DOHH2 (cell line): ENCODE data around the gene RUNX1.

ENCODE experiments used
- H3F3A ChIP-seq: fragments of 200-600 bp; sonication (generic), shearing (Covaris generic); 2 replicates; pipeline ENCODE4 v1.6.0; 2016; ENCODE audit warnings: antibody characterized with exemption, mild to moderate bottlenecking; ENCODE audit not compliant: control insufficient read depth, insufficient read depth
- H3K27ac ChIP-seq: fragments of 200-600 bp; sonication (generic); 2 replicates; pipeline ENCODE4 v1.5.1; 2014; ENCODE audit warnings: low read depth, mild to moderate bottlenecking, low read length, moderate library complexity
- H3K27me3 ChIP-seq: fragments of 200-600 bp; sonication (generic); 2 replicates; pipeline ENCODE4 v1.6.1; 2014; ENCODE audit warnings: mild to moderate bottlenecking, low read length, mixed read lengths; ENCODE audit not compliant: control insufficient read depth
- H3K36me3 ChIP-seq: fragments of 200-600 bp; sonication (generic); 2 replicates; pipeline ENCODE4 v1.6.1; 2014; ENCODE audit warnings: mild to moderate bottlenecking, low read length, moderate library complexity, mixed read lengths; ENCODE audit not compliant: control insufficient read depth
- H3K4me1 ChIP-seq: fragments of 200-600 bp; sonication (generic); 2 replicates; pipeline ENCODE4 v1.6.1; 2014; ENCODE audit warnings: mild to moderate bottlenecking, low read length, mixed read lengths; ENCODE audit not compliant: control insufficient read depth
- H3K4me2 ChIP-seq: fragments of 200-600 bp; sonication (generic); 2 replicates; pipeline ENCODE4 v1.6.0; 2014; ENCODE audit warnings: mild to moderate bottlenecking, low read length, moderate library complexity
- H3K4me3 ChIP-seq: fragments of 200-600 bp; sonication (generic); 2 replicates; pipeline ENCODE4 v1.5.1; 2014; ENCODE audit warnings: mild to moderate bottlenecking, low read length, mixed read lengths
- H3K79me2 ChIP-seq: fragments of 200-600 bp; sonication (generic); 2 replicates; pipeline ENCODE4 v1.6.1; 2014; ENCODE audit warnings: mild to moderate bottlenecking, low read length, mixed read lengths; ENCODE audit not compliant: control insufficient read depth
- H3K9me2 ChIP-seq: fragments of 200-600 bp; sonication (generic); replicated peaks from 2 replicates; pipeline ENCODE4 v1.6.1; 2014; ENCODE audit warnings: mild to moderate bottlenecking, low read length, mixed read lengths; ENCODE audit not compliant: control insufficient read depth
- H3K9me3 ChIP-seq: fragments of 200-600 bp; sonication (generic); 2 replicates; pipeline ENCODE4 v1.6.1; 2014; ENCODE audit warnings: antibody characterized with exemption, low read length, mixed read lengths; ENCODE audit not compliant: control insufficient read depth, insufficient read depth
- H4K20me1 ChIP-seq: fragments of 200-600 bp; sonication (generic); 2 replicates; pipeline ENCODE4 v1.6.0; 2014; ENCODE audit warnings: low read depth, mild to moderate bottlenecking, antibody characterized with exemption, low read length, moderate library complexity; ENCODE audit not compliant: control insufficient read depth, insufficient read depth
- CTCF ChIP-seq: fragments of 200-600 bp; sonication (generic); IDR thresholded peaks from one replicate; pipeline ENCODE4 v1.5.1; 2014; ENCODE audit warnings: antibody characterized with exemption, mild to moderate bottlenecking, low read depth, low read length; ENCODE audit not compliant: poor library complexity, severe bottlenecking
- EZH2phosphoT487 ChIP-seq: fragments of 200-600 bp; sonication (generic); IDR thresholded peaks from 2 replicates; pipeline ENCODE4 v1.6.1; 2017; ENCODE audit warnings: borderline replicate concordance, mild to moderate bottlenecking, antibody characterized with exemption, low read length, moderate library complexity, mixed read lengths

RUNX1 gene

GRCh38 chr21:34945288-34945687, 103.8 kb downstream of the RUNX1 start:
- no peak overlapping the region for H3K27ac ChIP-seq
- TF ChIP-seq EZH2phosphoT487 (no peak), CTCF (no peak)

DNA sequence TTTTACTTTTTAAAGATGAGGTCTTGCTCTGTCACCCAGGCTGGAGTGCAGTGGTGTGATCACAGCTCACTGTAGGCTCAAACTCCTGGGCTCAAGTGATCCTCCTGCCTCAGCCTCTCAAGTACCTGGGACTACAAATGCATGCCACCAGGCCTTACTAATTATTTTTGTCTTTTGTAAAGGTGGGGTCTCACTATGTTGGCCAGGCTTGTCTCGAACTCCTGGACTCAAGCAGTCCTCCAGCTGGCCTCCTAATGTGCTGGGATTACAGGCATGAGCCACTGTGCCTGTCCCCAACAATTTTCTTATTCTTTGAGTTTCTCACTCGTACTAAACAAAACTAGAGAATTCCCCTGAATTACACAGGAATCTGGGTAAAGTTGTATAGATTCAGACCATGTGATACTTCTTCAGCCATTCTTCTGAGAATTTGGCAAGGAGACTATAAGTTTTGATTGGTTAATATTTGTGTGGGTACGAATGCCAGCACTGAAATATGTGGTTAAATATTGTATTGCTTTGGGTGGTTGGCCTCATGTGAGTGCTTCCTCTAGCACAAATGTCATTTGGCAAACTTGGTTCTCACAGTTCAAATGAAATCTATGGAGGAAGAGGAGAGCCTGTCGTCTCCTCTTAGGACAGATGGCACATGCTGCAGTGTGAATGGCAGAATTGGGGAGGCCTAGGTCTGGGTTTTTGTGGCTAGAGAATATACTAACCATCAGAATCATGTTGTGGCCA, 104.9 kb downstream of the RUNX1 start:
- Histone ChIP-seq H3K4me2 (no peak overlapping the region), H3K79me2 (peaks cover 96% of the 10 kb centered on the region), H3K9me3 (no peaks in the 10 kb centered on the region), H3K9me2 (no peaks in the 10 kb centered on the region), H3K27me3 (no peaks in the 10 kb centered on the region), H3K36me3 (0 out of 2 replicates have a peak, but pooled peaks cover 6% of the 10 kb centered on the region), H3K4me3 (no peak overlapping the region), H3K27ac (no peak overlapping the region), H4K20me1 (peaks cover 5% of the 10 kb centered on the region; the same call in 1 of the 2 replicates), H3F3A (no peaks in the 10 kb centered on the region), H3K4me1 (peaks cover 18% of the 10 kb centered on the region)
- TF ChIP-seq EZH2phosphoT487 = no peak
- no peak for TF ChIP-seq CTCF

More at GRCh38 chr21:34945288-34945687, 103.8 kb downstream of the RUNX1 start:
- no peaks in the 10 kb centered on the region for H3F3A ChIP-seq
- peaks cover 96% of the 10 kb centered on the region for H3K79me2 ChIP-seq
- H3K36me3 ChIP-seq = 0 out of 2 replicates have a peak, but pooled peaks cover 6% of the 10 kb centered on the region
- no peaks in the 10 kb centered on the region for H3K9me3 ChIP-seq
- no peaks in the 10 kb centered on the region for H3K9me2 ChIP-seq
- H3K4me3 ChIP-seq = no peak overlapping the region
- no peak overlapping the region for H3K4me2 ChIP-seq
- H4K20me1 ChIP-seq = peaks cover 5% of the 10 kb centered on the region; the same call in 1 of the 2 replicates
- H3K4me1 ChIP-seq = peaks cover 18% of the 10 kb centered on the region
- H3K27me3 ChIP-seq = no peaks in the 10 kb centered on the region

GRCh38 chr21:34942911-34943310, 106.2 kb downstream of the RUNX1 start:
- Histone ChIP-seq H3K4me3 (no peak overlapping the region), H3F3A (no peaks in the 10 kb centered on the region), H3K9me3 (no peaks in the 10 kb centered on the region), H3K79me2 (peaks cover 97% of the 10 kb centered on the region), H4K20me1 (peaks cover 5% of the 10 kb centered on the region; the same call in 1 of the 2 replicates), H3K4me2 (no peak overlapping the region), H3K27me3 (no peaks in the 10 kb centered on the region), H3K4me1 (peaks cover 18% of the 10 kb centered on the region), H3K36me3 (0 out of 2 replicates have a peak, but pooled peaks cover 6% of the 10 kb centered on the region), H3K9me2 (no peaks in the 10 kb centered on the region), H3K27ac (no peak overlapping the region)
- TF ChIP-seq EZH2phosphoT487 = no peak
- TF ChIP-seq CTCF = no peak
